PFSK-1 (cell line): ENCODE results near the gene DIMT1.

Experiments
- POLR2AphosphoS5 ChIP-seq: IDR thresholded peaks from 2 replicates; pipeline ENCODE4 v1.6.1; 2012; ENCODE audit warnings: low read depth, mild to moderate bottlenecking, control low read depth, low read length, moderate library complexity
- SIN3A ChIP-seq: IDR thresholded peaks from 2 replicates; pipeline ENCODE4 v1.6.1; 2012; ENCODE audit warnings: mild to moderate bottlenecking, low read length, moderate library complexity, borderline replicate concordance; ENCODE audit not compliant: insufficient read depth
- TAF1 ChIP-seq: IDR thresholded peaks from 2 replicates; pipeline ENCODE4 v1.6.1; 2012; ENCODE audit warnings: low read length, control low read depth, borderline replicate concordance; ENCODE audit not compliant: insufficient read depth

- TF ChIP-seq SIN3A, result no peak
- TF ChIP-seq TAF1, result no peak
- no peak for TF ChIP-seq POLR2AphosphoS5
These were observed 16.9 kb downstream of the DIMT1 start for GRCh38 chr5:62386824-62387223.
